Measurements from ENCODE around the gene CADPS2.

GRCh38 chr7:122789156-122789555, 97.1 kb downstream of the CADPS2 start:
- no peak for TF ChIP-seq POLR2AphosphoS5 (IDR thresholded peaks at IDR 0.05; ENCODE audit: low read depth, low read length)
- no peak for TF ChIP-seq REST (IDR thresholded peaks at IDR 0.05; ENCODE audit: insufficient read depth in 1 of 2, low read depth in 2 of 2, low read length in 2 of 2)
- TF ChIP-seq TAF1 (IDR thresholded peaks at IDR 0.05; ENCODE audit: borderline replicate concordance, insufficient read depth, low read length), result no peak
- no peak for TF ChIP-seq SIN3A (IDR thresholded peaks at IDR 0.05; ENCODE audit: borderline replicate concordance, insufficient read depth, low read length)
- TF ChIP-seq FOXP2 (optimal IDR thresholded peaks at IDR 0.05; ENCODE audit: borderline replicate concordance, extremely low read depth, extremely low read length, insufficient read depth), result no peak

Data from PFSK-1 (cell line).